K562 (cell line): ENCODE results near the gene COQ10B. TPM values are rescaled to one million over a fixed set of nuclear protein-coding genes. Genes with fewer than 3 reads are reported as not detected.

Experiments
- ARID2 ChIP-seq: fragments of 450-650 bp; IDR thresholded peaks from 2 replicates; pipeline ENCODE4 v1.6.1; 2017; ENCODE audit warnings: antibody characterized with exemption, mild to moderate bottlenecking
- CEBPZ ChIP-seq: fragments of 150-350 bp; IDR thresholded peaks from 2 replicates; pipeline ENCODE4 v1.6.1; 2014; ENCODE audit warnings: low read depth, mild to moderate bottlenecking, low read length, borderline replicate concordance
- CREM ChIP-seq: IDR thresholded peaks from 2 replicates; pipeline ENCODE4 v1.6.1; 2014; ENCODE audit warnings: antibody characterized with exemption, low read depth
- POU5F1 ChIP-seq: fragments of 150-350 bp; IDR thresholded peaks from 2 replicates; pipeline ENCODE4 v1.6.1; 2014; ENCODE audit warnings: borderline replicate concordance, low read length, low read depth, mild to moderate bottlenecking; ENCODE audit not compliant: partially characterized antibody
- polyA plus RNA-seq, 8 experiments: library from polyadenylated mRNA; depleted of rRNA in 4 of 8; stranded (reverse) in 5 of 8; unstranded in 3 of 8; fragments of >200 nt; fragmentation: Nextera tagmentation in 2 of 8; fragmentation: Illumina TruSeq in 1 of 8; extraction: Ambion mirVana in 2 of 8; extraction: Trizol in 1 of 8; gene quantifications; 2 replicates each; pipeline versions ENCODE4 v1.2.1 to v1.2.3, GENCODE V29; 2011 to 2014; ENCODE audit warnings: inconsistent platforms in 1 of 8, missing spikeins in 1 of 8
- total RNA-seq, 7 experiments: library from RNA; depleted of rRNA in 6 of 7; stranded (reverse); fragments of >200 nt in 6 of 7; fragmentation: Illumina TruSeq in 2 of 7; extraction: Trizol in 2 of 7; gene quantifications; 2 replicates each; pipeline versions ENCODE4 v1.2.1 to v1.2.3, GENCODE V29; 2011 to 2021; ENCODE audit warnings: low replicate concordance in 1 of 7
- TF ChIP-seq, protein P1 (sequence below): IDR thresholded peaks from 2 replicates; pipeline ENCODE4 v1.6.1; 2014; ENCODE audit warnings: antibody characterized with exemption

The COQ10B gene
- total and polyA plus RNA-seq, 9 of the 15 experiments (the other 6 are each of a cell fraction or from before 2014, with no cell fraction given) = 3.1 to 13.1 (median 7.7) TPM

DNA sequence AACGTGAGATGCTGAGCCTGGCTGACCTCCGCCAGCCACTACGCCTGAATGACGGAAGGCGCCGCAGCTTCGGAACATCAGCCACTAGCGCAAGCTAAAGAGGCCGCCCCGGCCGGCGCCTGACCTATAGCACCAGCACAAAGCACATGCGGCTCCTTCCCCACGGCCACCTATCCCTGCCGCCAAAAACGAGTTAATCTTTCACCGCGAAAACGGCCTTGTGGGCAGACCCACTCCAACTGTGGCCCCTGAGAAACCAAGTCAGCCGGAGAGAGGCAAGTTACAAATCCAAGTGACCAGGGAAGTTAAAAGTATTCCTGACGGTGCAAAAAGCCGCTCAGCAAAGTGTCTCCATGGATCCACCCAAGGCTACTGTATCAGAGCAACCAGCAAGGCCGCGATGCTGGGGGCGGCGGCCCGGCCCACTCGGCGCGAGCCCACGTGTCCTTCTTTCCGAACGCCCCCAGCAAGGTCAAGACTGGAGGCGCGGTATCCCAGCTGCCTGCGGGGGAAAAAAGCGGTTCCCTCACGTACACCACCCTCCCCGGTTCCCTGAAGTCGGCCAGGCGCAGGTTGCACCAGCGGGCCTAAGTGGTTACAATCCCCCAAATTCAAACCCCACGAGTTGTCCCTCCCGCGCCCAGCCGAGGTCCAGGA is 45.7 kb downstream of the COQ10B start (continued):
- TF ChIP-seq, protein P1, sequence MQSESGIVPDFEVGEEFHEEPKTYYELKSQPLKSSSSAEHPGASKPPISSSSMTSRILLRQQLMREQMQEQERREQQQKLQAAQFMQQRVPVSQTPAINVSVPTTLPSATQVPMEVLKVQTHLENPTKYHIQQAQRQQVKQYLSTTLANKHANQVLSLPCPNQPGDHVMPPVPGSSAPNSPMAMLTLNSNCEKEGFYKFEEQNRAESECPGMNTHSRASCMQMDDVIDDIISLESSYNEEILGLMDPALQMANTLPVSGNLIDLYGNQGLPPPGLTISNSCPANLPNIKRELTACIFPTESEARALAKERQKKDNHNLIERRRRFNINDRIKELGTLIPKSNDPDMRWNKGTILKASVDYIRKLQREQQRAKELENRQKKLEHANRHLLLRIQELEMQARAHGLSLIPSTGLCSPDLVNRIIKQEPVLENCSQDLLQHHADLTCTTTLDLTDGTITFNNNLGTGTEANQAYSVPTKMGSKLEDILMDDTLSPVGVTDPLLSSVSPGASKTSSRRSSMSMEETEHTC = no peak
- no peak for TF ChIP-seq ARID2
- TF ChIP-seq POU5F1 = no peak
- TF ChIP-seq CEBPZ = no peak
- peak; percentile 2; the same call in 1 of the 2 replicates for TF ChIP-seq CREM
